ENCODE measurements around the gene FBLN1.

The FBLN1 gene

GRCh38 chr22:45504373-45505341, 2.0 kb downstream of the FBLN1 start:
- DNase-seq: no peak

- no peak for DNase-seq
These were observed 3.5 kb downstream of the FBLN1 start for GRCh38 chr22:45505991-45506747.

- no peak for DNase-seq
These were observed 4.2 kb downstream of the FBLN1 start for GRCh38 chr22:45506816-45507360.

- no peak for DNase-seq
These were observed 5.1 kb downstream of the FBLN1 start for GRCh38 chr22:45507798-45508197.

- DNase-seq: no peak
These were observed 6.1 kb downstream of the FBLN1 start for GRCh38 chr22:45508814-45509213.

GRCh38 chr22:45510376-45511232, 7.9 kb downstream of the FBLN1 start:
- no peak for DNase-seq

- DNase-seq: no peak
These were observed 9.2 kb downstream of the FBLN1 start for GRCh38 chr22:45511847-45512261.

GRCh38 chr22:45512363-45512762, 9.7 kb downstream of the FBLN1 start:
- DNase-seq: no peak

GRCh38 chr22:45515676-45516075, 13.0 kb downstream of the FBLN1 start:
- DNase-seq: no peak

- DNase-seq: no peak
These were observed 13.5 kb downstream of the FBLN1 start for GRCh38 chr22:45516163-45516562.

- no peak for DNase-seq
These were observed 14.4 kb downstream of the FBLN1 start for GRCh38 chr22:45516923-45517675.

GRCh38 chr22:45518136-45518535, 15.5 kb downstream of the FBLN1 start:
- DNase-seq: no peak

GRCh38 chr22:45518580-45518991, 15.9 kb downstream of the FBLN1 start:
- no peak for DNase-seq

GRCh38 chr22:45521178-45521577, 18.5 kb downstream of the FBLN1 start:
- no peak for DNase-seq

GRCh38 chr22:45522462-45522861, 19.8 kb downstream of the FBLN1 start:
- no peak for DNase-seq

- DNase-seq: no peak
These were observed 21.5 kb downstream of the FBLN1 start for GRCh38 chr22:45524157-45524556.

GRCh38 chr22:45524966-45525365, 22.3 kb downstream of the FBLN1 start:
- no peak for DNase-seq

- DNase-seq: no peak
These were observed 22.8 kb downstream of the FBLN1 start for GRCh38 chr22:45525480-45525879.

- no peak for DNase-seq
These were observed 23.6 kb downstream of the FBLN1 start for GRCh38 chr22:45526281-45526680.

GRCh38 chr22:45526768-45527360, 24.2 kb downstream of the FBLN1 start:
- no peak for DNase-seq

GRCh38 chr22:45527456-45527855, 24.8 kb downstream of the FBLN1 start:
- no peak for DNase-seq

Measured in SW 1271 (cell line).